GM21619 (cell line): ENCODE results near the gene PARP14.
A peak's percentile ranks its signal among the peaks of the same experiment; 100 is the strongest.
"Not testable (repeated sequence)": the region's sequence is repeated elsewhere in the genome, so short reads cannot be mapped to it uniquely, and the experiment has no call there.

Experiments used
- ATAC-seq: cut with Tn5 transposase; IDR thresholded peaks from one replicate; pipeline ENCODE4 v1.9.1; 2021; ENCODE audit not compliant: unreplicated experiment

The PARP14 gene

GRCh38 chr3:122680475-122681283 is at the start of gene PARP14:
PARP14 (plus strand) TSS chr3:122680839; CDS start chr3:122680884, 45 bp downstream.
- ATAC-seq, result peak; percentile 50

- no peak for ATAC-seq
These were observed 44.9 kb upstream of the PARP14 start for GRCh38 chr3:122635789-122636188.

DNA sequence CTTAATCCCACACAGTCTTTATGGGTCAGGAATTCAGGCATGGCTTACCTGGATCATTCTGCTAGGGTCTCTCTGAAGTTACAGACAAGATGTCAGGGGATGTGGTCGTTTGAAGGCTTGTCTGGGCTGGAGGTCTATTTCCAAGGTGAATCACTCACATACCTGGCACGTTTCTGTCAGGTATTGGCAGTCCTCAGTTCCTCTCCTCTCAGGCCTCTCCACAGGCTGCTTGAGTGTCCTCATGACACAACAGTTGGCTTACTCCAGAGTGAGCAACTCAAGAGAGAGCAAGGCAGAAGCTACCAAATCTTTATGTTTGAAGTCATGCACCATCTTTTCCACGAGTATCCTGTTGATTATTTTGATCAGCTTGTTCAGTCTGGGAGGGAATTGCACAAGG is 43.9 kb upstream of the PARP14 start:
- ATAC-seq, result no peak

DNA sequence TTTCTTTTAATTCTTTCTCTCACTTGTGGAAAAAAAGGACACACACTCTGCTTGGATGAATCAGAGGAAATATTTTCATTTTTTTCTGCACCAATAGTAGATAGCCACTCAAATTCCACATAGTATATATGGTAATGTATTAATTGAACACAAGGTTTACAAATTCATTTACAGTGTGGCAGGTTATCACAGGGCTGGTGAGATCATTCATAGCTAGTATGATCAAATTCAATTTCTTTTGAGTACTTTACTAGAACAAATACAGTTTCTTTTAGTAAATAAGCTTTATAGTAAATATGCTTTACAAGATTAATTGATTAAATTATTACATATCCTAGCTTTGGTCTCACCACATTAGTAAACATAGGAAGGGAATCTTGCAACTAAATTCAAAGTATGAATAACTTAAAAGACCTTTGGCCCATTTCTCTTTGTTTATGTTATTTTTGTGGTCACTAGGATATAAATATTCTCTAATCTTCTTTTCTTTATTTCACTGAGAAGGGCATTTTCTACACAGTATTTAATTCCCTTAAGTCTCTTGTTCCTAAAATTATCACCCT is 40.1 kb upstream of the PARP14 start:
- ATAC-seq, result no peak

DNA sequence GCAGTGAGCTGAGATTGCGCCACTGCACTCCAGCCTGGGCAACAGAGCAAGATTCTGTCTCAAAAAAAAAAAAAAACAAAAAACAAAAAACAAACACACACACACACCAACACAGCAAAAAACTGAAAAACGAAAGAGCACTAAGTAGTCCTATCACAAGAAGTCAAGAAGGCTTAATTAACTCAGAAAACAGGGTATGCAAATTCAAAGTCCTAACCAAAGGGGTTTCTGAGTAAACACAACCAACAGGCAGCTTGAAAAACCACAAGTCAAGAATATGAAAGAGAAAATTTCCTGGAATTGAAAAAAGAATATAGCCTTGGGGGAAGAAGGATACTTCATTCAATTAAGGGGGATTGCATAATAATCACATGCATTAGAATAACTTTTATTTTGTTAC is 37.7 kb upstream of the PARP14 start:
- ATAC-seq, result peak; percentile 84

DNA sequence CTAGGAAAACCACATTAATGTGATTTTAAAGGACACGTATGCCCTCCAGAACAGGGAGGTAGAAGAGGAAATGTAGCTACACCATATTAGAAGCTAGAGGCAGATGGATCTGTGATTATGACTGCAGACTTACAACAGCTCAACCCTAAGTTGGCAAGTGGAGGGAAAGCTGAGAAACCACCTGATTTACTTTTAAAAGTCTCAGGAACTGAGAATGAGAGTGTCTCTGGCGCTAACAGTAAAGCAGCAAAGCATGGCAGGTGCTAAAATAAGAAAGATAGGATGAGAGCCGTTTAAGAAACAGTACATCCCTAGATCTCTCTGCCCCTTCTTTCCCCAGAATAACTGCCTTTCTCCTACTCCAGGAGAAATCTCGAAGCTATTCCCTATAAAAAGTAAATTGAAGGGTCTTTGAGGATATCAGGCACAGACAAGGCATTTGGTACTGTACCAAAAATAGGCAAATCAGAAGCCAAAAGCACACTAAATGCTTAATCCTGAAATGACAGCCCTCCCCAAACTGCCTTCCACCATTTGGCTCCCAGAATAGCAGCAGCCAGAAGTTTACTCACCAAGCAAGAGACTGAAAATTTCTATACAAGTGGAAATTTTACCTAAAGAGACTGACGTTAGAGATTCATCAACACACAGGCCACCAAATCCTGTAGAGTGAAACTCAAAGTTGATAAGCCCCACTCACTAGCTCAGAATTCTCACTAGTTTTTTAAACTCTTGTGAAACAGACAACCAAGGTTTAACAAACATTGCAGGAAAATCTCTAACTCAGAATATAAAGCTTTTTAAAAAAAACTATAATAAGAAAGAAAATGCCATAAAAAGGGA is 34.3 kb upstream of the PARP14 start:
- no peak for ATAC-seq

DNA sequence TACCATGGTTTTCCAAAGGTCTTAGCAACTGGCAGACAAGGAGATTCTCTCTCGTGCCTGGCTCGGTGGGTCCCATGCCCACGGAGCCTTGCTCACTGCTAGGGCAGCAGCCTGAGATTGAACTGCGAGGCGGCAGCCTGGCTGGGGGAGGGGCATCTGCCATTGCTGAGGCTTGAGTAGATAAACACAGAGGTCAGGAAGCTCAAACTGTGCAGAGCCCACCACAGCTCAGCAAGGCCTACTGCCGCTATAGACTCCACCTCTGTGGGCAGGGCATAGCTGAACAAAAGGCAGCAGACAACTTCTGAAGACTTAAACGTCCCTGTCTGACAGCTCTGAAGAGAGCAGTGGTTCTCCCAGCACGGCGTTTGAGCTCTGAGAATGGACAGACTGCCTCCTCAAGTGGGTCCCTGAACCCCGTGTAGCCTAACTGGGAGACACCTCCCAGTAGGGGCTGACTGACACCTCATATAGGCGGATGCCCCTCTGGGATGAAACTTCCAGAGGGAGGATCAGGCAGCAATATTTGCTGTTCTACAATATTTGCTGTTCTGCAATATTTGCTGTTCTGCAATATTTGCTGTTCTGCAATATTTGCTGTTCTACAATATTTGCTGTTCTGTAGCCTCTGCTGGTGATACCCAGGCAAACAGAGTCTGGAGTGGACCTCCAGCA is 29.3 kb upstream of the PARP14 start:
- ATAC-seq, result not testable (repeated sequence)

DNA sequence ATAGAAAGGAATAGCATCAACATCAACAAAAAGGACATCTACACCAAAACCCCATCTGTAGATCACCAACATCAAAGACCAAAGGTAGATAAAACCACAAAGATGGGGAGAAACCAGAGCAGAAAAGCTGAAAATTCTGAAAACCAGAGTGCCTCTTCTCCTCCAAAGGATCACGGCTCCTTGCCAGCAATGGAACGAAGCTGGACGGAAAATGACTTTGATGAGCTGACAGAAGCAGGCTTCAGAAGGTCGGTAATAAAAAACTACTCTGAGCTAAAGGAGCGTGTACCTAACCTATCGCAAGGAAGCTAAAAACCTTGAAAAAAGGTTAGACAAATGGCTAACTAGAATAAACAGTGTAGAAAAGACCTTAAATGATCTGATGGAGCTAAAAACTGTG is 28.7 kb upstream of the PARP14 start:
- ATAC-seq, result not testable (repeated sequence)

DNA sequence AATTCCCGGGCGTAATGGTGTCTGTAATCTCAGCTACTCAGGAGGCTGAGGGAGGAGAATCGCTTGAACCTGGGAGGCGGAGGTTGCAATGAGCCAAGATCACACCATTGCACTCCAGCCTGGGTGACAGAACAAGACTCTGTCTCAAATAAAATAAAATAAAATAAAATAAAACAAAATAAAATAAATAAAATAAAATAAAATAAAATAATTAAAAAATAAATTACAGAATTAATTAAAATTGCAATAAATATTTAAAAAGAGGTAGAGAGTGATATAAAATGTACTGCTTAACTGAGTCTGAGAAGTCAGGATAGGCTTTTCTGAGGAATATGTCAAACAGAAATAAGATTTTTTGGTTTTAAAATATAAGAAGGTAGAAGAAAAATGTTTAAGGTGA is 22.3 kb upstream of the PARP14 start:
- not testable (repeated sequence) for ATAC-seq

DNA sequence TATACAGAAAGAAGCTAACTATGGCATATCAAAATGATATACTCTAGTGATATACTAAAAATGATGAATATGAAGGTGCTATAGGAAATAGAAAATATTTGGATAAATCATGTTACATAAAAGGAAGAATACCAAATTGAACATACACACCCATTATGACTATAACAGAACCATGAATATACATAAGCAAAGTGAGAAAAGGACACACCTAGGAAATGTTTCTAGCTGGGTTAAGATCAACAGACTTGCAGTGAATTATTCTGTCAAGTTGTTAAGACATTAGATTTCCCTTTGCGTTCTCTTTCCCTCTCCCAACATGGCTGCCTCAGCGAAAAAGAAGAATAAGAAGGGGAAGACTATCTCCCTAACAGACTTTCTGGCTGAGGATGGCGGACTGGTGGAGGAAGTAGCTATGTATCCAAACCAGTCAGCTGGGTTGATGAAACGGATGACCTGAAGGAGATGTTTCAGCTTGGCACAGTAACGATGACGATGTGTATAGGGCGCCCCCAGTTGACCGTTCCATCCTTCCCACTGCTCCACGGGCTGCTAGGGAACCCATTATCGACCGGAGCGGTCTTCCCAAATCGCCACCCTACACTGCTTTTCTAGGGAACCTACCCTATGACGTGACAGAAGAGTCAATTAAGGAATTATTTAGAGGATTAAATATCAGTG is 20.2 kb upstream of the PARP14 start:
- no peak for ATAC-seq

DNA sequence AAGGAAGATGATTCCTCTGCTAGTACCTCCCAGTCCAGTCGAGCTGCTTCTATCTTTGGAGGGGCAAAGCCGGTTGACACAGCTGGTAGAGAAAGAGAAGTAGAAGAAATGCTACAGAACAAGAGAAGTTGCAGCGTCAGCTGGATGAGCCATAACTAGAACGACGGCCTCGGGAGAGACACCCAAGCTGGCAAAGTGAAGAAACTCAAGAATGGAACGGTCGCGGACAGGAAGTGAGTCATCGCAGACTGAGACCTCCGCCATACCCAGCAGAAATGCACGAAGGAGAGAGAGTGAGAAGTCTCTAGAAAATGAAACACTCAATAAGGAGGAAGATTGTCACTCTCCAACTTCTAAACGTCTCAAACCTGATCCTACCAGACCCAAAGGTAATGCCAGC is 19.0 kb upstream of the PARP14 start:
- ATAC-seq, result no peak

DNA sequence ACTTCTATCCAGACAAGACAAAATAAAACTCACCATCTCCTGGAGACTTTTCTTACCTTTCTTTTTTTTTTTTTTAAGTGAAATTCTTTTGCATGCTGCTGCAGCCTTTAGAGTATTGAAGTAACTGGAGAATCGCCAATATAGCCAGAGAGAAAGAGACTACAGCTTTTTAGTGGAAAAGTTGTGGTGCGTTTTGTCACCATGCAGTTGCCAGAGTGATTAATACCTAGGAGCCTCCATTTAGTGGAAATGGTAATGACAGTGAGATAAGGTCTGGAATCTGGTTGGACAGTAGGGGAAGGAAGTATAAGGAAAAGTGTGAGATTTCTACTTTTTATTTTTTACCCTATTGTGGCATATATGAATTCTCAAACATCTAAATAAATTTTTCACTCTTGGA is 18.1 kb upstream of the PARP14 start:
- no peak for ATAC-seq

GRCh38 chr3:122665226-122665786 is 15.3 kb upstream of the PARP14 start:
- ATAC-seq, result no peak

DNA sequence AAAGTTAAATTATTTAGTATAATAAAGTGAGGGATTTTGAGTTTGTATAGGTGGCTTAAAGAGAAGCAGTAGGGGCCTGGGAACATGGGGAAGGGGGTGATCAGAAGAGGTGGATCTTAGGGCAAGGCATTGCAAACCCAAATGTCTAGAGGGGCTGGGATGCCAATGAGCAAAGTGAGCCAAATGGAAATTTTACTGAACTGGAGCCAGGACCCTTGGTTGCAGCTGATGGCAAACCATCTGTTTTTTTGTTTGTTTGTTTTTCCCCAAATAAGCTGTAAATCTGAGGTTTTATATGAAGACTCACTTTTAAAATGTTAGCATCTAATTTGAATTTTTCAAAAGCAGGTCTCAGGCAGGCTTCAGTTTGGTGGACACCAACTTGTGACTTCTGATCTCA is 14.8 kb upstream of the PARP14 start:
- no peak for ATAC-seq

DNA sequence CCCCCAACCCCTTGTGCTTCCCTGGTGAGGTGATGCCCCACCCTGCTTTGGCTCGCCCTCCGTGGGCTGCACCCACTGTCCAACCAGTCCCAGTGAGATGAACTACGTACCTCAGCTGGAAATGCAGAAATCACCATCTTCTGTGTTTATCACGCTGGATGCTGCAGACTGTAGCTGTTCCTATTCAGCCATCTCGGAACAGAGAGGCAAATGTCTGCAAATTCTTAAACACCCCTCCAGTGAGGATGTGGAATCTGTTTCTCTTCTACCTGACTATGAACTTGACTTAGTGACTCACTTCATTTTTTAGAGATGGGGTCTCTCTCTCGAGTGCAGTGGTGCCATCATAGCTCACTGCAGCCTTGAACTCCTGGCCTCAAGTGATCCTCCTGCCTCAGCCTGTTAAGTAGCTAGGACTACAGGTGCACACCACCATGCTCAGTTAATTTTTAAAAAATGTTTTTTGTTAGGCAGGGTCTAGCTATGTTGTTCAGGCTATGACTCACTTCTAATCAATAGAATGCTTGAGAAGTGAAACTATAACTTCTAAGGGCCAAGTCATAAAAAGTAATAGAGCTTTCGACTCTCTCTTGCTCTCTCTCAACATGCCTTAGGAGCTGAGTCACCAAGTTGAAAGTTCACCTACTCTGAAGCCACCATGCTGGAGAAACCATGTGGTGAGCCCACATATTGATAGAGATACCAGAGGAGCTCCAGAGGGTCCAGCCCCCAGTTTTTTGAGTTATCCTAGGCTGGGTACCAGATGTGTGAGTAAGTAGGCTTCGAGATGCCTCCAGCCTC is 11.5 kb upstream of the PARP14 start:
- peak; percentile 88 for ATAC-seq

DNA sequence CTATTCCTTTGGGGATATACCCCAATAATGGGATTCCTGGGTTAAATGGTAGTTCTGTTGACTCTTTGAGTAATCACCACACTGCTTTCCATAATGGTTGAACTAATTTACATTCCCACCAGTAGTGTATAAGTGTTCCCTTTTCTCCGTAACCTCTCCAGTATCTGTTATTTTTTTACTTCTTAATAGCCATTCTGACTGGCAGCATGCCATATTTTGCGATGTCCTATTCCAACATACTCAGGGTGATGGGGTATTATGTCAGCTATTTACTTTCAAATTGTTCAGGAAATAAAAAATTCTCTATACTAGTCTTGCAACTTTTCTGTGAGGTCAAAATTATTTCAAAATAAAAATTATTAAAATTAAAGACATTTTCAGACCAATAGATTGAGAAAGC is 9.1 kb upstream of the PARP14 start:
- ATAC-seq, result no peak

DNA sequence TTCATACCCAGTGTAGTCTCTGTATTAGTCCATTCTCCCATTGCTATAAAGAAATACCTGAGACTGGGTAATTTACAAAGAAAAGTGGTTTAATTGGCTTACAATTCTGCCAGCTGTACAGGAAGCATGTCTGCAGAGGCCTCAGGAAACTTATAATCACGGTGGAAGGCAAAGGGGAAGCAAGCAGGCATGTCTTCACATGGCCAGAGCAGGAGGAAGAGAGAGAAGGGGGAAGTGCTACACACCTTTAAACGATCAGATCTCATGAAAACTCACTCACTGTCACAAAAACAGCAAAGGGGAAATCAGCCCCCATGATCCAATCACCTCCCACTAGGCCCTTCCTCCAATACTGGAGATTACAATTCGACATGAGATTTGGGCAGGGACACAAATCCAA is 6.3 kb upstream of the PARP14 start:
- ATAC-seq, result no peak

DNA sequence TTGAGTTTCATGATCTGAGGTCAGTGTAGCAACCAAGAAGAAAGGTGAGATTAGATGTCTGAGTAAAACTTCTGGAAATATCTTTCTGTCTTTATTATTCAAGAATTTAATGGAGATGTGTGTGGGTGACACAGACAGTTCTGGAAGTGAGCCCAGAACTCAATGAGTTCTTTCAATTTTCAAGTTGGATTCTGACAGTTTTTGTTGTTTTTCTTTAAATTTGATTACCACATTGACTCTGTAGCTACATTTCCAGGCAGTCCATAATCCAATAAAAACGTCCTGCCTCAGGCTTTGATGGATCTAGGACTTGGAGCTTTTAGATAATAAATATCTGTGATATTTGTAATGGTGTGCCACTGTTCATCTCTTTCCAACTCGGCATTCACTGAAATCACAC is 3.9 kb upstream of the PARP14 start:
- ATAC-seq, result no peak

DNA sequence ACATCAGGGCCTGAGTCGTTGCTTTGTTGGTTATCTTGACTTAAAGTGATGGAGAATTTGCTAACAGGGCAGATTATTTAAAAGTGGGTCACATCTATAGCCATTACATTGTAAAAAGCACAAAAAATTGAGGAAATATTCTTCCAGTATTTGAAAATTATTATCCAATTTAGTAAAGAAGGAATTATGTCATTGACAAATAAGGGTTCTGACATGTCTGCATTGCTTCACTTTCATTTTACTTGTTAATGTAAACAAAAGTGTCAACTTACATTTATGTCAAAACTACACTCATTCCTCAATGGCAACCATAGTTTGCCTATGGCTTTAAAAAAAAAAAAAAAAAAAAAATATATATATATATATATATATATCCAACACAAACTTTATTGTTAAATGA is 3.4 kb upstream of the PARP14 start:
- ATAC-seq, result no peak

- no peak for ATAC-seq
These were observed 2.1 kb upstream of the PARP14 start for GRCh38 chr3:122678506-122678905.
